Osteocyte (in vitro differentiated cells): ENCODE data around the gene RAP1GAP2. TPM values are rescaled to one million over a fixed set of nuclear protein-coding genes. Genes with fewer than 3 reads are reported as not detected.
A peak's percentile ranks its signal among the peaks of the same experiment; 100 is the strongest.

ENCODE experiments used
- DNase-seq: peaks from one replicate; pipeline ENCODE4 v3.0.0; 2021; ENCODE audit warnings: mixed read lengths; ENCODE audit not compliant: unreplicated experiment; ENCODE audit errors: extremely low spot score
- H3K27ac Mint-ChIP-seq: one replicate; pipeline ENCODE4 v1.8.0; 2021; ENCODE audit warnings: mild to moderate bottlenecking, mixed read lengths; ENCODE audit not compliant: unreplicated experiment
- H3K27me3 Mint-ChIP-seq: one replicate; pipeline ENCODE4 v1.8.0; 2021; ENCODE audit warnings: mixed read lengths; ENCODE audit not compliant: unreplicated experiment
- H3K36me3 Mint-ChIP-seq: one replicate; pipeline ENCODE4 v1.8.0; 2021; ENCODE audit warnings: mixed read lengths; ENCODE audit not compliant: unreplicated experiment
- H3K4me1 Mint-ChIP-seq: one replicate; pipeline ENCODE4 v1.8.0; 2021; ENCODE audit warnings: mixed read lengths; ENCODE audit not compliant: unreplicated experiment
- H3K4me3 Mint-ChIP-seq: one replicate; pipeline ENCODE4 v1.8.0; 2021; ENCODE audit warnings: mild to moderate bottlenecking, moderate library complexity, mixed read lengths; ENCODE audit not compliant: unreplicated experiment
- H3K9me3 Mint-ChIP-seq: one replicate; pipeline ENCODE4 v1.8.0; 2021; ENCODE audit warnings: mixed read lengths; ENCODE audit not compliant: unreplicated experiment
- CTCF ChIP-seq: fragments of 200-600 bp; sonication (generic); IDR thresholded peaks from 2 replicates; pipeline ENCODE4 v1.5.0; 2021; ENCODE audit warnings: antibody characterized with exemption, mild to moderate bottlenecking, moderate library complexity
- total RNA-seq: library from RNA; stranded (reverse); gene quantifications from 2 replicates; pipeline ENCODE4 v1.2.1, GENCODE V29; 2021

RAP1GAP2 gene
- total RNA-seq, 1 donor from 2014 or later = 6.3 TPM

- H3K27me3 Mint-ChIP-seq = peaks cover 54% of the 10 kb centered on the region
- no peak for DNase-seq
Measured at GRCh38 chr17:2776589-2777241, 19.5 kb upstream of the RAP1GAP2 start.

GRCh38 chr17:2777242-2777867, 18.9 kb upstream of the RAP1GAP2 start:
- TF ChIP-seq CTCF = no peak
- Mint-ChIP-seq H3K27ac (no peak overlapping the region), H3K9me3 (no peaks in the 10 kb centered on the region), H3K4me3 (peak overlapping the region; percentile 64), H3K27me3 (peaks cover 56% of the 10 kb centered on the region), H3K36me3 (no peaks in the 10 kb centered on the region), H3K4me1 (peaks cover 4% of the 10 kb centered on the region)
- DNase-seq = no peak

More at GRCh38 chr17:2776589-2777241, 19.5 kb upstream of the RAP1GAP2 start:
- H3K9me3 Mint-ChIP-seq = no peaks in the 10 kb centered on the region
- no peak for TF ChIP-seq CTCF
- no peaks in the 10 kb centered on the region for H3K36me3 Mint-ChIP-seq
- H3K4me3 Mint-ChIP-seq = peak overlapping the region; percentile 64
- no peak overlapping the region for H3K27ac Mint-ChIP-seq
- H3K4me1 Mint-ChIP-seq = peaks cover 4% of the 10 kb centered on the region

- TF ChIP-seq CTCF = no peak
- Mint-ChIP-seq H3K36me3 (no peaks in the 10 kb centered on the region), H3K27ac (no peak overlapping the region), H3K4me1 (peaks cover 4% of the 10 kb centered on the region), H3K27me3 (peaks cover 47% of the 10 kb centered on the region), H3K9me3 (no peaks in the 10 kb centered on the region), H3K4me3 (no peak overlapping the region)
- DNase-seq = no peak
Measured at GRCh38 chr17:2778489-2778888, 17.7 kb upstream of the RAP1GAP2 start.

- Mint-ChIP-seq H3K4me3 (no peak overlapping the region), H3K27me3 (peaks cover 41% of the 10 kb centered on the region), H3K27ac (no peak overlapping the region), H3K9me3 (no peaks in the 10 kb centered on the region), H3K4me1 (peaks cover 4% of the 10 kb centered on the region), H3K36me3 (no peaks in the 10 kb centered on the region)
- TF ChIP-seq CTCF = no peak
- DNase-seq = no peak
Measured at GRCh38 chr17:2779545-2779944, 16.7 kb upstream of the RAP1GAP2 start.

GRCh38 chr17:2780256-2780655, 16.0 kb upstream of the RAP1GAP2 start:
- no peak for TF ChIP-seq CTCF
- Mint-ChIP-seq H3K4me1 (peaks cover 4% of the 10 kb centered on the region), H3K27ac (no peak overlapping the region), H3K9me3 (no peaks in the 10 kb centered on the region), H3K36me3 (no peaks in the 10 kb centered on the region), H3K27me3 (peaks cover 34% of the 10 kb centered on the region), H3K4me3 (no peak overlapping the region)
- DNase-seq = no peak
